HG03025 (cell line): ENCODE results near the gene MAGI1.
"Not testable (repeated sequence)": the region's sequence is repeated elsewhere in the genome, so short reads cannot be mapped to it uniquely, and the experiment has no call there.

Experiments
- ATAC-seq: cut with Tn5 transposase; IDR thresholded peaks from one replicate; pipeline ENCODE4 v1.9.1; 2021; ENCODE audit warnings: mild to moderate bottlenecking, moderate library complexity; ENCODE audit not compliant: unreplicated experiment, low FRiP score

MAGI1 gene

GRCh38 chr3:65526656-65527055, 512.1 kb downstream of the MAGI1 start:
- no peak for ATAC-seq

- ATAC-seq, result no peak
Observed at GRCh38 chr3:65524584-65524983, 514.1 kb downstream of the MAGI1 start.

- no peak for ATAC-seq
Observed at GRCh38 chr3:65523878-65524277, 514.8 kb downstream of the MAGI1 start.

- ATAC-seq, result no peak
Observed at GRCh38 chr3:65521032-65521431, 517.7 kb downstream of the MAGI1 start.

GRCh38 chr3:65516998-65517397, 521.7 kb downstream of the MAGI1 start:
- no peak for ATAC-seq

- not testable (repeated sequence) for ATAC-seq
Observed at GRCh38 chr3:65514317-65514716, 524.4 kb downstream of the MAGI1 start.

- ATAC-seq, result not testable (repeated sequence)
Observed at GRCh38 chr3:65509423-65509794, 529.3 kb downstream of the MAGI1 start.

- no peak for ATAC-seq
Observed at GRCh38 chr3:65508750-65509422, 529.8 kb downstream of the MAGI1 start.

- no peak for ATAC-seq
Observed at GRCh38 chr3:65507437-65507836, 531.3 kb downstream of the MAGI1 start.

- ATAC-seq, result no peak
Observed at GRCh38 chr3:65503776-65504175, 534.9 kb downstream of the MAGI1 start.

GRCh38 chr3:65502526-65502925, 536.2 kb downstream of the MAGI1 start:
- ATAC-seq, result no peak

GRCh38 chr3:65500398-65501306, 538.1 kb downstream of the MAGI1 start:
- no peak for ATAC-seq

- ATAC-seq, result no peak
Observed at GRCh38 chr3:65497846-65498245, 540.9 kb downstream of the MAGI1 start.

GRCh38 chr3:65497236-65497635, 541.5 kb downstream of the MAGI1 start:
- ATAC-seq, result no peak

GRCh38 chr3:65493938-65494337, 544.8 kb downstream of the MAGI1 start:
- no peak for ATAC-seq

GRCh38 chr3:65493371-65493882, 545.3 kb downstream of the MAGI1 start:
- no peak for ATAC-seq

- no peak for ATAC-seq
Observed at GRCh38 chr3:65492249-65492648, 546.5 kb downstream of the MAGI1 start.

- no peak for ATAC-seq
Observed at GRCh38 chr3:65490114-65490513, 548.6 kb downstream of the MAGI1 start.

- no peak for ATAC-seq
Observed at GRCh38 chr3:65489253-65489652, 549.5 kb downstream of the MAGI1 start.

GRCh38 chr3:65485826-65486469, 552.8 kb downstream of the MAGI1 start:
- ATAC-seq, result no peak

GRCh38 chr3:65484964-65485363, 553.8 kb downstream of the MAGI1 start:
- ATAC-seq, result no peak
